Fibroblast of lung (primary cell): ENCODE results near the gene TNS3. TPM values are rescaled to one million over a fixed set of nuclear protein-coding genes. Genes with fewer than 3 reads are reported as not detected.
A peak's percentile ranks its signal among the peaks of the same experiment; 100 is the strongest.

Experiments used
- DNase-seq, 2 donors: peaks; one replicate each; pipeline versions ENCODE4 v3.0.0 to v3.0.0-alpha.2; 2010; ENCODE audit warnings: low read depth in 2 of 2
- H2AFZ ChIP-seq: 2 replicates; pipeline ENCODE4 v1.5.1; 2012; ENCODE audit warnings: low read length, control low read depth, inconsistent platforms
- H3K27ac ChIP-seq: 2 replicates; pipeline ENCODE4 v1.5.1; 2011; ENCODE audit warnings: low read length, control low read depth; ENCODE audit not compliant: insufficient read depth
- H3K27me3 ChIP-seq: 2 replicates; pipeline ENCODE4 v1.5.1; 2011; ENCODE audit warnings: mild to moderate bottlenecking, low read length; ENCODE audit not compliant: control insufficient read depth, insufficient read depth
- H3K36me3 ChIP-seq: 2 replicates; pipeline ENCODE4 v1.5.1; 2011; ENCODE audit warnings: low read length; ENCODE audit not compliant: control insufficient read depth, insufficient read depth
- H3K4me1 ChIP-seq: 2 replicates; pipeline ENCODE4 v1.5.1; 2011; ENCODE audit warnings: low read length; ENCODE audit not compliant: control insufficient read depth, insufficient read depth; ENCODE audit errors: extremely low read depth
- H3K4me2 ChIP-seq: 2 replicates; pipeline ENCODE4 v1.5.1; 2011; ENCODE audit warnings: low read length, control low read depth; ENCODE audit not compliant: insufficient read depth; ENCODE audit errors: extremely low read depth
- H3K4me3 ChIP-seq, 4 experiments: fragments of 200-600 bp in 1 of 4; sonication (generic) in 1 of 4; replicated peaks in 1 of 4; 2 replicates each; pipeline ENCODE4 v1.5.1; 2011 to 2016; ENCODE audit warnings: low read length in 4 of 4, low read depth in 3 of 4, mild to moderate bottlenecking in 3 of 4, control low read depth in 2 of 4, inconsistent platforms in 1 of 4, mixed read lengths in 1 of 4; ENCODE audit not compliant: insufficient read depth in 1 of 4; ENCODE audit errors: control extremely low read depth in 1 of 4
- H3K79me2 ChIP-seq: 2 replicates; pipeline ENCODE4 v1.5.1; 2012; ENCODE audit warnings: mild to moderate bottlenecking, low read length, inconsistent platforms; ENCODE audit not compliant: control insufficient read depth, insufficient read depth
- H3K9ac ChIP-seq: 2 replicates; pipeline ENCODE4 v1.5.1; 2011; ENCODE audit warnings: mild to moderate bottlenecking, low read length, control low read depth; ENCODE audit not compliant: insufficient read depth
- H3K9me3 ChIP-seq: 2 replicates; pipeline ENCODE4 v1.5.1; 2012; ENCODE audit warnings: low read depth, low read length; ENCODE audit not compliant: control insufficient read depth, insufficient read depth
- H4K20me1 ChIP-seq: 2 replicates; pipeline ENCODE4 v1.5.1; 2011; ENCODE audit warnings: low read length; ENCODE audit not compliant: control insufficient read depth, insufficient read depth; ENCODE audit errors: extremely low read depth
- EZH2 ChIP-seq: IDR thresholded peaks from 2 replicates; pipeline ENCODE4 v1.5.1; 2012; ENCODE audit warnings: low read length, control low read depth, mild to moderate bottlenecking; ENCODE audit errors: missing control alignments
- polyA plus RNA-seq, 2 donors: library from polyadenylated mRNA; depleted of rRNA in 1 of 2; stranded (reverse) in 1 of 2; unstranded in 1 of 2; fragments of >200 nt; gene quantifications; 2 replicates each; pipeline ENCODE4 v1.2.1, GENCODE V29; 2011 to 2012; ENCODE audit warnings: missing spikeins in 1 of 2
- total RNA-seq: library from RNA; depleted of rRNA; stranded (reverse); fragments of >200 nt; gene quantifications from 2 replicates; pipeline ENCODE4 v1.2.1, GENCODE V29; 2014
- TF ChIP-seq, protein P1 (sequence below), 2 donors: IDR thresholded peaks in 1 of 2; conservative IDR thresholded peaks in 1 of 2; 1 replicate in 1 of 2; 2 replicates in 1 of 2; pipeline ENCODE4 v1.5.1; 2011 to 2012; ENCODE audit warnings: low read length in 2 of 2, control low read depth in 1 of 2, inconsistent platforms in 1 of 2, low read depth in 1 of 2, mild to moderate bottlenecking in 1 of 2

TNS3 gene
- total and polyA plus RNA-seq, 2 donors (not counting 1 experiment from before 2014, with no cell fraction given), result 74.4 to 88.8 TPM

DNA sequence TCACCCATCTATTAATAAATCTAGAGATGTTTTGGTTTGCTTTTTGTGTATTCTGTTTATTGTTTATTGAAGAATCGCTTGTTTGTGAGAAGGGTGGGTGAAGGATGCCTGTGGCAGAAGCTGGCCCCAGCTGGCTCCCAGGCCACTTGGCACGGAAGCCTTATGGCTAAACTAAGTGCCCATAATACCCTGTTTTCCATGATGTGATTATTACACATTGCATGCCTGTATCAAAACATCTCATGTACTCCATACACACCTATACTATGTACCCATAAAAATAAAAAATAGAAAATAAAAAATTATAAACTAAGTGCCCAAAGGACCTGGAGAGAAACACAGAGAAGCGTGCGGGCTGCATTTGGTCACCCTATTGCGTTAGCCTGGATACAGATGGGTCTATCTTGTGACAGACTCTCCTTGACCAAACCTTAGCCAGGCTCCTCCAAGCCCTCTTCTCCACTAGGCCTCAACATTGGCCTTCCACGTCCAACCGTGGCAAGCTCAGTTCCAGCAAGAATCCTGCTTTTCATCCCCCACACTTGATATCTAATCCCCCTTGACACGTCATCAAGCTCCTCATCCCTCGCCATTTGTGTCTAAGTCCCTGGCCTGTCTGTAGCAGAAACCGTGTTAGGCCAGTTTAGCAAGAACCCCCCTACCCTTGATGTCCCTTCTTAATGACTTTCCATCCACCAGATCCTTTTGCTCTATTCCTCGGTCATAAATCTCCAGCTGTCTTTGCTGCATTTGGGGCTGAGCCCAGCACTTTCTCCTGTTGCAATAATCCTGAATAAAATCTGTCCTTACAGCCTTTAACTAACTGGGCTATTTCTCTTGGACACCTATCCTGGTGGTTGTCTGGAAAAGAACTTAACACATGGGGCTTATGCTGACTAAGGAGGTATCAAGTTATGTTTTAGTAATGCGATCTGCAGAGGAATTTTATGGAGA lies 245.2 kb downstream of the TNS3 start:
- Histone ChIP-seq H3K4me1 (peaks cover 12% of the 10 kb centered on the region), H3K36me3 (peaks cover 3% of the 10 kb centered on the region), H3K4me3 (no peak overlapping the region), H3K9ac (no peak overlapping the region), H3K79me2 (no peaks in the 10 kb centered on the region), H2AFZ (no peak overlapping the region), H4K20me1 (no peaks in the 10 kb centered on the region), H3K27ac (no peak overlapping the region), H3K27me3 (no peaks in the 10 kb centered on the region), H3K9me3 (no peaks in the 10 kb centered on the region), H3K4me2 (no peak overlapping the region)
- no peak for TF ChIP-seq EZH2
- TF ChIP-seq, protein P1, sequence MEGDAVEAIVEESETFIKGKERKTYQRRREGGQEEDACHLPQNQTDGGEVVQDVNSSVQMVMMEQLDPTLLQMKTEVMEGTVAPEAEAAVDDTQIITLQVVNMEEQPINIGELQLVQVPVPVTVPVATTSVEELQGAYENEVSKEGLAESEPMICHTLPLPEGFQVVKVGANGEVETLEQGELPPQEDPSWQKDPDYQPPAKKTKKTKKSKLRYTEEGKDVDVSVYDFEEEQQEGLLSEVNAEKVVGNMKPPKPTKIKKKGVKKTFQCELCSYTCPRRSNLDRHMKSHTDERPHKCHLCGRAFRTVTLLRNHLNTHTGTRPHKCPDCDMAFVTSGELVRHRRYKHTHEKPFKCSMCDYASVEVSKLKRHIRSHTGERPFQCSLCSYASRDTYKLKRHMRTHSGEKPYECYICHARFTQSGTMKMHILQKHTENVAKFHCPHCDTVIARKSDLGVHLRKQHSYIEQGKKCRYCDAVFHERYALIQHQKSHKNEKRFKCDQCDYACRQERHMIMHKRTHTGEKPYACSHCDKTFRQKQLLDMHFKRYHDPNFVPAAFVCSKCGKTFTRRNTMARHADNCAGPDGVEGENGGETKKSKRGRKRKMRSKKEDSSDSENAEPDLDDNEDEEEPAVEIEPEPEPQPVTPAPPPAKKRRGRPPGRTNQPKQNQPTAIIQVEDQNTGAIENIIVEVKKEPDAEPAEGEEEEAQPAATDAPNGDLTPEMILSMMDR (conservative IDR thresholded peaks at IDR 0.05 in 1 of 2, IDR thresholded peaks at IDR 0.05 in 1 of 2; ENCODE audit: low read depth in 1 of 2, low read length in 2 of 2), result no peak
- DNase-seq, result peak; percentile 43

DNA sequence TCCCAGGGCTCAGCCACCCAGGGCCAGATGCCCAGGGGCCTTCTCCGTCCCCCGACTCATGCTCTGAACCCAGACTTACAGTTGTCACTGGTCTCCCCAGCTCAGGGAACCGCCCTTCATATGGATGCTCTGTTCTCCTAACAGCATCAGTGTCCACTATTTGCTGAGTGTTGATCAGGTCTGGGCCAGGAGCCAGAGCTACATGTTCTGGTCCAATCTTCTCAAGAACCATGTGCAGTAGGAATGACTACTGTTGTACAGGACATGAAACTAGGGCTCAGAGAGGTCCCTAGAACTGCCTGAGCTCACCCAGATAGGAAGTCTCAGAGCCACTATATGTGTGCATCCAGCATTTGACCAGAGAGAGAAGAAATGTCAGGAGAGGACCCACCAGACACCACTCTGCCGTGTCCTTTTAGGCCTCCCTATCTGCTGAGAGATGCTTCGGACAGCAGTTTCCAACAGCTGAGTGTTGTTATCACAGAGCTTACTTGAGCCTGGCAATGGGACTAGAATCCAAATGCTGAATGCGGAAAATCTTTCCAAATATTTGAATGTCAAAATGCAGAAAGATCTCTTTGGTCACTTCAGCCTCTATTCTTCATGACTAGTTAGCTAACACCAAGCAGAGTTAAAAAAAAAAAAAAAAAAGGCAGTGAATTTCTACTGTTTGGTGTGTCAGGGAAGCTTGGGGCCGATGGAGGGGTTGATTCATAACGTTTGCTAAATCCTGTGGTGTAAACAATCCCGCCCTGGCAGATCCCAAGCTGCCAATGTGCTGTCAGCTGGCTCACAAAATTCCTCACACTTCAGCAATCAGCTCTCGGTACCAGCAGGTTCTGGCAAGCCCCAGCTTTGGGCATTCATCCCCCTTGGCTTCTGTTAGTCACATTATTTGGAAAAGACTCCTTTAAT lies 246.1 kb downstream of the TNS3 start:
- Histone ChIP-seq H3K9ac (no peak overlapping the region), H3K4me1 (peaks cover 12% of the 10 kb centered on the region)
- peak; percentile 69 to 83 for DNase-seq

More for the DNA sequence above, 246.1 kb downstream of the TNS3 start:
- Histone ChIP-seq H3K9me3 (no peaks in the 10 kb centered on the region), H2AFZ (no peak overlapping the region), H3K79me2 (no peaks in the 10 kb centered on the region), H3K27me3 (no peaks in the 10 kb centered on the region), H3K4me3 (no peak overlapping the region), H3K36me3 (peaks cover 3% of the 10 kb centered on the region), H4K20me1 (no peaks in the 10 kb centered on the region), H3K27ac (no peak overlapping the region), H3K4me2 (peak overlapping the region; percentile 4)
- no peak for TF ChIP-seq EZH2
- TF ChIP-seq, protein P1 (conservative IDR thresholded peaks at IDR 0.05 in 1 of 2, IDR thresholded peaks at IDR 0.05 in 1 of 2; ENCODE audit: low read depth in 1 of 2, low read length in 2 of 2), result no peak
